LHCN-M2 (cell line): ENCODE results near the gene UNC13C. TPM values are rescaled to one million over a fixed set of nuclear protein-coding genes. Genes with fewer than 3 reads are reported as not detected.

Experiments
- DNase-seq: peaks from one replicate; pipeline ENCODE4 v3.0.0-alpha.2; 2012; ENCODE audit warnings: low read depth
- total RNA-seq: library from RNA; depleted of rRNA; stranded (reverse); fragments of >200 nt; gene quantifications from 2 replicates; pipeline ENCODE4 v1.2.3, GENCODE V29; 2014

The UNC13C gene
- total RNA-seq, 1 experiment from 2014 or later: 0.11 TPM

- DNase-seq: no peak
Measured at GRCh38 chr15:54566654-54567053, 588.4 kb downstream of the UNC13C start.

GRCh38 chr15:54567408-54568035 is 589.3 kb downstream of the UNC13C start:
- DNase-seq: no peak

GRCh38 chr15:54568381-54568780 is 590.1 kb downstream of the UNC13C start:
- no peak for DNase-seq

GRCh38 chr15:54571576-54571975 is 593.3 kb downstream of the UNC13C start:
- no peak for DNase-seq

GRCh38 chr15:54575586-54575985 is 597.3 kb downstream of the UNC13C start:
- DNase-seq: no peak

GRCh38 chr15:54576298-54576935 is 598.2 kb downstream of the UNC13C start:
- no peak for DNase-seq

GRCh38 chr15:54577476-54578250 is 599.4 kb downstream of the UNC13C start:
- no peak for DNase-seq

- DNase-seq: no peak
Measured at GRCh38 chr15:54579855-54580254, 601.6 kb downstream of the UNC13C start.

GRCh38 chr15:54580643-54581042 is 602.4 kb downstream of the UNC13C start:
- no peak for DNase-seq

- no peak for DNase-seq
Measured at GRCh38 chr15:54582863-54583643, 604.8 kb downstream of the UNC13C start.

GRCh38 chr15:54585063-54585462 is 606.8 kb downstream of the UNC13C start:
- no peak for DNase-seq

- DNase-seq: no peak
Measured at GRCh38 chr15:54594115-54594514, 615.9 kb downstream of the UNC13C start.

- no peak for DNase-seq
Measured at GRCh38 chr15:54599386-54599785, 621.1 kb downstream of the UNC13C start.

GRCh38 chr15:54605043-54605442 is 626.8 kb downstream of the UNC13C start:
- no peak for DNase-seq

- DNase-seq: no peak
Measured at GRCh38 chr15:54605556-54605955, 627.3 kb downstream of the UNC13C start.

GRCh38 chr15:54608876-54609835 is 630.9 kb downstream of the UNC13C start:
- DNase-seq: no peak

- DNase-seq: no peak
Measured at GRCh38 chr15:54618120-54618519, 639.9 kb downstream of the UNC13C start.

GRCh38 chr15:54619180-54619579 is 640.9 kb downstream of the UNC13C start:
- DNase-seq: no peak

- DNase-seq: no peak
Measured at GRCh38 chr15:54620916-54621315, 642.7 kb downstream of the UNC13C start.

- DNase-seq: no peak
Measured at GRCh38 chr15:54636147-54636546, 657.9 kb downstream of the UNC13C start.

- no peak for DNase-seq
Measured at GRCh38 chr15:54638666-54639065, 660.4 kb downstream of the UNC13C start.
